HG02759 (cell line): ENCODE results near the gene MAML3.

Experiments used
- ATAC-seq: cut with Tn5 transposase; IDR thresholded peaks from one replicate; pipeline ENCODE4 v1.9.1; 2021; ENCODE audit warnings: mild to moderate bottlenecking, moderate library complexity; ENCODE audit not compliant: unreplicated experiment

Gene MAML3

GRCh38 chr4:139768896-139769295 is 385.1 kb downstream of the MAML3 start:
- no peak for ATAC-seq

GRCh38 chr4:139768366-139768765 is 385.6 kb downstream of the MAML3 start:
- ATAC-seq, result no peak

- ATAC-seq, result no peak
Observed at GRCh38 chr4:139767585-139767984, 386.4 kb downstream of the MAML3 start.

GRCh38 chr4:139767168-139767567 is 386.8 kb downstream of the MAML3 start:
- no peak for ATAC-seq

- no peak for ATAC-seq
Observed at GRCh38 chr4:139764686-139765310, 389.2 kb downstream of the MAML3 start.

GRCh38 chr4:139764182-139764581 is 389.8 kb downstream of the MAML3 start:
- no peak for ATAC-seq

- ATAC-seq, result no peak
Observed at GRCh38 chr4:139763672-139764071, 390.3 kb downstream of the MAML3 start.

GRCh38 chr4:139763205-139763604 is 390.8 kb downstream of the MAML3 start:
- no peak for ATAC-seq

- no peak for ATAC-seq
Observed at GRCh38 chr4:139762720-139763119, 391.3 kb downstream of the MAML3 start.

- peak; percentile 70 for ATAC-seq
Observed at GRCh38 chr4:139761461-139761860, 392.5 kb downstream of the MAML3 start.

- no peak for ATAC-seq
Observed at GRCh38 chr4:139760567-139760966, 393.4 kb downstream of the MAML3 start.

GRCh38 chr4:139759097-139759496 is 394.9 kb downstream of the MAML3 start:
- no peak for ATAC-seq

- no peak for ATAC-seq
Observed at GRCh38 chr4:139756391-139757180, 397.4 kb downstream of the MAML3 start.

GRCh38 chr4:139754938-139755337 is 399.0 kb downstream of the MAML3 start:
- ATAC-seq, result no peak

GRCh38 chr4:139753686-139754085 is 400.3 kb downstream of the MAML3 start:
- ATAC-seq, result no peak

- no peak for ATAC-seq
Observed at GRCh38 chr4:139749835-139750498, 404.0 kb downstream of the MAML3 start.

- no peak for ATAC-seq
Observed at GRCh38 chr4:139749338-139749737, 404.6 kb downstream of the MAML3 start.

GRCh38 chr4:139746431-139747171 is 407.4 kb downstream of the MAML3 start:
- ATAC-seq, result no peak

- ATAC-seq, result no peak
Observed at GRCh38 chr4:139745111-139745639, 408.8 kb downstream of the MAML3 start.

GRCh38 chr4:139744232-139744631 is 409.8 kb downstream of the MAML3 start:
- no peak for ATAC-seq

- ATAC-seq, result no peak
Observed at GRCh38 chr4:139743027-139743426, 411.0 kb downstream of the MAML3 start.
